IMR-90 (cell line): ENCODE measurements around the gene PHOX2A. TPM values are rescaled to one million over a fixed set of nuclear protein-coding genes. Genes with fewer than 3 reads are reported as not detected.

Source experiments
- ATAC-seq: fragments of 200-7000 bp; cut with Tn5 transposase; 2 replicates; pipeline ENCODE4 v1.9.1; 2020; ENCODE audit warnings: low read depth, mild to moderate bottlenecking, moderate library complexity
- BruUV-seq: library from RNA; stranded (reverse); fragments of 400-500 nt; replicated peaks from 2 replicates; lab custom pipeline; 2021; lab: Mats Ljungman, UMichigan
- CTCF ChIA-PET: fragments of 300-600 bp; formaldehyde crosslinking; extraction: SDS; loops from one replicate; lab custom pipeline; 2021; ENCODE audit warnings: antibody characterized with exemption; lab: Yijun Ruan, JAX
- POLR2A ChIA-PET: fragments of 300-600 bp; sonication (Branson Sonifier 250); formaldehyde crosslinking; loops from one replicate; lab custom pipeline; 2022; ENCODE audit warnings: antibody characterized with exemption; ENCODE audit not compliant: unreplicated experiment; lab: Charles Lee
- DNase-seq: peaks from one replicate; pipeline ENCODE4 v3.0.0; 2013
- H2AFZ ChIP-seq: replicated peaks from 2 replicates; pipeline ENCODE3; 2013; ENCODE audit warnings: low read length, mild to moderate bottlenecking; ENCODE audit not compliant: poor library complexity
- H2AK5ac ChIP-seq: 2 replicates; pipeline ENCODE4 v1.6.1; 2013; ENCODE audit warnings: low read depth, low read length, inconsistent platforms
- H2AK9ac ChIP-seq: replicated peaks from 2 replicates; pipeline ENCODE3; 2013; ENCODE audit warnings: mild to moderate bottlenecking, low read depth, low read length, moderate library complexity; ENCODE audit not compliant: poor library complexity
- H2BK120ac ChIP-seq: 2 replicates; pipeline ENCODE4 v1.6.1; 2013; ENCODE audit warnings: low read depth, low read length, inconsistent platforms
- H2BK15ac ChIP-seq: 3 replicates; pipeline ENCODE4 v1.6.1; 2013; ENCODE audit warnings: low read depth, low read length, inconsistent platforms
- H2BK20ac ChIP-seq: 2 replicates; pipeline ENCODE4 v1.6.1; 2013; ENCODE audit warnings: low read depth, mild to moderate bottlenecking, inconsistent platforms, low read length, moderate library complexity
- H2BK5ac ChIP-seq: 2 replicates; pipeline ENCODE4 v1.6.1; 2013; ENCODE audit warnings: mild to moderate bottlenecking, low read depth, low read length, inconsistent platforms; ENCODE audit not compliant: poor library complexity, severe bottlenecking
- H3K14ac ChIP-seq: replicated peaks from 2 replicates; pipeline ENCODE4 v1.6.1; 2013; ENCODE audit warnings: low read depth, low read length, inconsistent platforms
- H3K18ac ChIP-seq: 2 replicates; pipeline ENCODE4 v1.6.1; 2013; ENCODE audit warnings: low read depth, low read length, control low read depth
- H3K23ac ChIP-seq: 2 replicates; pipeline ENCODE4 v1.6.1; 2013; ENCODE audit warnings: low read depth, low read length, inconsistent platforms
- H3K27ac ChIP-seq: 2 replicates; pipeline ENCODE4 v1.5.1; 2013; ENCODE audit warnings: mild to moderate bottlenecking, control low read depth, low read length; ENCODE audit not compliant: insufficient read depth
- H3K27me3 ChIP-seq: 2 replicates; pipeline ENCODE4 v1.6.1; 2013; ENCODE audit warnings: low read length; ENCODE audit not compliant: control insufficient read depth, insufficient read depth
- H3K36me3 ChIP-seq: 2 replicates; pipeline ENCODE4 v1.6.1; 2013; ENCODE audit warnings: low read length, mixed read lengths; ENCODE audit not compliant: control insufficient read depth, insufficient read depth
- H3K4ac ChIP-seq: 2 replicates; pipeline ENCODE4 v1.6.1; 2013; ENCODE audit warnings: low read depth, low read length, inconsistent platforms
- H3K4me1 ChIP-seq: 2 replicates; pipeline ENCODE4 v1.6.1; 2013; ENCODE audit warnings: low read length, mixed read lengths; ENCODE audit not compliant: control insufficient read depth, insufficient read depth
- H3K4me2 ChIP-seq: 2 replicates; pipeline ENCODE4 v1.6.1; 2013; ENCODE audit warnings: low read depth, mild to moderate bottlenecking, control low read depth, low read length, moderate library complexity
- H3K4me3 ChIP-seq: 2 replicates; pipeline ENCODE4 v1.5.1; 2013; ENCODE audit warnings: low read depth, mild to moderate bottlenecking, control low read depth, low read length, moderate library complexity; ENCODE audit not compliant: insufficient read depth
- H3K56ac ChIP-seq: 2 replicates; pipeline ENCODE4 v1.6.1; 2013; ENCODE audit warnings: low read length, inconsistent platforms; ENCODE audit not compliant: insufficient read depth; ENCODE audit errors: extremely low read depth
- H3K79me1 ChIP-seq, 2 experiments: 2 replicates each; pipeline ENCODE4 v1.6.1; 2013; ENCODE audit warnings: low read length in 2 of 2, inconsistent platforms in 1 of 2, low read depth in 1 of 2
- H3K9ac ChIP-seq: 2 replicates; pipeline ENCODE4 v1.6.1; 2013; ENCODE audit warnings: low read depth, low read length, control low read depth
- H3K9me1 ChIP-seq: 2 replicates; pipeline ENCODE4 v1.6.1; 2013; ENCODE audit warnings: low read length, inconsistent platforms; ENCODE audit not compliant: insufficient read depth
- H3K9me3 ChIP-seq: 2 replicates; pipeline ENCODE4 v1.6.1; 2013; ENCODE audit warnings: low read length; ENCODE audit not compliant: control insufficient read depth, insufficient read depth
- H4K20me1 ChIP-seq: 2 replicates; pipeline ENCODE4 v1.6.1; 2013; ENCODE audit warnings: low read length, inconsistent platforms; ENCODE audit not compliant: insufficient read depth
- H4K5ac ChIP-seq: 2 replicates; pipeline ENCODE4 v1.6.1; 2013; ENCODE audit warnings: mild to moderate bottlenecking, low read depth, low read length, control low read depth
- H4K8ac ChIP-seq, 2 experiments: 2 replicates each; pipeline ENCODE4 v1.6.1; 2013; ENCODE audit warnings: low read depth in 2 of 2, low read length in 2 of 2, control low read depth in 1 of 2, inconsistent platforms in 1 of 2
- H4K91ac ChIP-seq: 2 replicates; pipeline ENCODE4 v1.6.1; 2013; ENCODE audit warnings: low read depth, low read length, inconsistent platforms; ENCODE audit not compliant: insufficient read depth
- CEBPB ChIP-seq: IDR thresholded peaks from 2 replicates; pipeline ENCODE4 v1.6.1; 2012; ENCODE audit warnings: low read depth, low read length, improper control_type of control experiment
- FOS ChIP-seq: fragments of 150-350 bp; IDR thresholded peaks from 2 replicates; pipeline ENCODE4 v1.6.1; 2016; ENCODE audit warnings: low read depth, low read length
- MAZ ChIP-seq: IDR thresholded peaks from 2 replicates; pipeline ENCODE4 v1.6.1; 2012; ENCODE audit warnings: low read depth, mild to moderate bottlenecking, low read length, improper control_type of control experiment, moderate library complexity, borderline replicate concordance
- dilution Hi-C: fragments of 300-500 bp; cut with HindIII; formaldehyde crosslinking; loops from one replicate; pipeline ENCODE4 v1.14.3; 2018; ENCODE audit warnings: low sequenced_read_pairs; ENCODE audit not compliant: unreplicated experiment
- in situ Hi-C: fragments of 300-500 bp; cut with MboI; formaldehyde crosslinking; loops from 3 replicates; pipeline ENCODE4 v1.14.3; 2019; ENCODE audit warnings: low sequenced_read_pairs, inconsistent platforms, mixed read lengths
- intact Hi-C: fragments of 100-400 bp; cut with micrococcal nuclease; formaldehyde crosslinking; loops from 2 replicates; pipeline ENCODE4 v1.10.0; 2022
- polyA plus RNA-seq, 3 experiments: library from polyadenylated mRNA; depleted of rRNA; stranded (reverse); fragments of >200 nt; gene quantifications; 2 replicates each; pipeline ENCODE4 v1.2.3, GENCODE V29; 2012; ENCODE audit warnings: low replicate concordance in 1 of 3
- total RNA-seq: library from RNA; depleted of rRNA; stranded (reverse); fragments of >200 nt; gene quantifications from 2 replicates; pipeline ENCODE4 v1.2.3, GENCODE V29; 2012

Gene PHOX2A
- total and polyA plus RNA-seq, 2 of the 4 experiments (the other 2 are of a cell fraction): not detected

DNA sequence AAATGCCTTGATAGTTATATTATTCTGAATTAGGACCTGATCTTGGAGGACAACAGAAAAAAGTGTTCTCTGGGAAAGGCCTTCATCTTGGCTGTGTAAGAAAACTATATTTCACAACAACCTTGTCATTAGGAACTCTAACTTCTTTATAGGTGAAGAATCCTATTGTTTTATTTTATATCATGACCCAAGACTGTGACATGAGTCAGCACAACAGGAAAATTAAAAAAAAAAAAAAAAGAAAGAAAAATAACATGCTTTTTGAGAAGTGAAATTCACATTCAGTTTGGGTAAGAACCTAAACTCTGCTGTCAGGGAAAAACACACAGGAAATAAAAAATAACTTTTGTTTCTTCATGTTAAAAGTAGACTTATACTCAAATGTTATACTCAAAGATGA lies 39.1 kb downstream of the PHOX2A start:
- no peak overlapping the region for H2BK120ac ChIP-seq
- H3K27me3 ChIP-seq: peaks cover 9% of the 10 kb centered on the region; the same call in 1 of the 2 replicates
- no peak for TF ChIP-seq CEBPB
- TF ChIP-seq MAZ: no peak
- no peak for TF ChIP-seq FOS
- ATAC-seq: no peak
- no peak overlapping the region for H2AK5ac ChIP-seq
- H3K4ac ChIP-seq: no peak overlapping the region
- H3K56ac ChIP-seq: no peak overlapping the region
- no peak overlapping the region for H2AK9ac ChIP-seq
- no peak overlapping the region for H4K5ac ChIP-seq
- intact Hi-C loops (no loop called here), in situ Hi-C loops (no loop called here), dilution Hi-C loops (no loop called here)
- H3K79me1 ChIP-seq: no peaks in the 10 kb centered on the region
- ChIA-PET CTCF (interaction anchor here (1.0 kb wide), 1 partner anchor 21 kb away, joined by 4 read pairs; no protein-coding TSS in a partner anchor), POLR2A (no interaction called here)
- H2BK5ac ChIP-seq: no peak overlapping the region
- no peak overlapping the region for H3K14ac ChIP-seq
- no peaks in the 10 kb centered on the region for H3K9me1 ChIP-seq
- peaks cover 3% of the 10 kb centered on the region; the same call in 1 of the 2 replicates for H3K9me3 ChIP-seq
- DNase-seq: no peak
- no peaks in the 10 kb centered on the region for H4K20me1 ChIP-seq
- no peak overlapping the region for H3K9ac ChIP-seq
- BruUV-seq: no TSS peak
- no peak overlapping the region for H4K91ac ChIP-seq
- H2AFZ ChIP-seq: no peak overlapping the region
- no peak overlapping the region for H3K18ac ChIP-seq
- no peaks in the 10 kb centered on the region for H3K4me1 ChIP-seq
- no peak overlapping the region for H3K4me2 ChIP-seq
- no peak overlapping the region for H3K4me3 ChIP-seq
- H2BK15ac ChIP-seq: no peak overlapping the region
- no peak overlapping the region for H4K8ac ChIP-seq
- H2BK20ac ChIP-seq: no peak overlapping the region
- H3K27ac ChIP-seq: no peak overlapping the region
- H3K36me3 ChIP-seq: no peaks in the 10 kb centered on the region
- H3K23ac ChIP-seq: no peak overlapping the region
